GM06990 (cell line): Measurements from ENCODE around the gene MAPK4.

Source experiments
- DNase-seq: peaks from one replicate; pipeline ENCODE4 v3.0.0-alpha.2; 2011; ENCODE audit not compliant: insufficient read length; ENCODE audit errors: extremely low read depth
- H3K27me3 ChIP-seq: replicated peaks from 2 replicates; pipeline ENCODE4 v1.6.0; 2011; ENCODE audit warnings: low read length; ENCODE audit not compliant: control insufficient read depth, insufficient read depth
- H3K36me3 ChIP-seq: 2 replicates; pipeline ENCODE4 v1.5.1; 2011; ENCODE audit warnings: low read length; ENCODE audit not compliant: control insufficient read depth, insufficient read depth
- H3K4me3 ChIP-seq: replicated peaks from 2 replicates; pipeline ENCODE4 v1.5.1; 2011; ENCODE audit warnings: low read depth, mild to moderate bottlenecking, control low read depth, low read length
- CTCF ChIP-seq: IDR thresholded peaks from 2 replicates; pipeline ENCODE4 v1.5.1; 2011; ENCODE audit warnings: low read length, control low read depth, mild to moderate bottlenecking, inconsistent platforms; ENCODE audit not compliant: insufficient read depth, poor library complexity, severe bottlenecking

MAPK4 gene

GRCh38 chr18:50729376-50729775 is 169.5 kb downstream of the MAPK4 start:
- no peak for TF ChIP-seq CTCF
- Histone ChIP-seq H3K27me3 (no peaks in the 10 kb centered on the region), H3K36me3 (no peaks in the 10 kb centered on the region), H3K4me3 (no peak overlapping the region)
- no peak for DNase-seq

- Histone ChIP-seq H3K36me3 (no peaks in the 10 kb centered on the region), H3K4me3 (no peak overlapping the region), H3K27me3 (no peaks in the 10 kb centered on the region)
- TF ChIP-seq CTCF, result no peak
- DNase-seq, result no peak
Measured at GRCh38 chr18:50729986-50730385, 170.1 kb downstream of the MAPK4 start.

- TF ChIP-seq CTCF, result no peak
- DNase-seq, result no peak
- no peaks in the 10 kb centered on the region for H3K36me3 ChIP-seq
- no peak overlapping the region for H3K4me3 ChIP-seq
- no peaks in the 10 kb centered on the region for H3K27me3 ChIP-seq
Measured at GRCh38 chr18:50734342-50734741, 174.5 kb downstream of the MAPK4 start.

- Histone ChIP-seq H3K27me3 (no peaks in the 10 kb centered on the region), H3K4me3 (no peak overlapping the region), H3K36me3 (no peaks in the 10 kb centered on the region)
- DNase-seq, result no peak
- TF ChIP-seq CTCF, result no peak
Measured at GRCh38 chr18:50734886-50735285, 175.0 kb downstream of the MAPK4 start.

- no peak for TF ChIP-seq CTCF
- no peak for DNase-seq
- Histone ChIP-seq H3K27me3 (no peaks in the 10 kb centered on the region), H3K36me3 (no peaks in the 10 kb centered on the region), H3K4me3 (no peak overlapping the region)
Measured at GRCh38 chr18:50737127-50737526, 177.2 kb downstream of the MAPK4 start.

GRCh38 chr18:50738098-50738757 is 178.3 kb downstream of the MAPK4 start:
- no peak for TF ChIP-seq CTCF
- Histone ChIP-seq H3K36me3 (no peaks in the 10 kb centered on the region), H3K4me3 (no peak overlapping the region), H3K27me3 (no peaks in the 10 kb centered on the region)
- no peak for DNase-seq
